ENCODE results near the gene PECR. TPM values are rescaled to one million over a fixed set of nuclear protein-coding genes. Genes with fewer than 3 reads are reported as not detected.

Gene PECR
- total and polyA plus RNA-seq, 2 of the 4 experiments (the other 2 are of a cell fraction) = 11.4 to 17.7 TPM

DNA sequence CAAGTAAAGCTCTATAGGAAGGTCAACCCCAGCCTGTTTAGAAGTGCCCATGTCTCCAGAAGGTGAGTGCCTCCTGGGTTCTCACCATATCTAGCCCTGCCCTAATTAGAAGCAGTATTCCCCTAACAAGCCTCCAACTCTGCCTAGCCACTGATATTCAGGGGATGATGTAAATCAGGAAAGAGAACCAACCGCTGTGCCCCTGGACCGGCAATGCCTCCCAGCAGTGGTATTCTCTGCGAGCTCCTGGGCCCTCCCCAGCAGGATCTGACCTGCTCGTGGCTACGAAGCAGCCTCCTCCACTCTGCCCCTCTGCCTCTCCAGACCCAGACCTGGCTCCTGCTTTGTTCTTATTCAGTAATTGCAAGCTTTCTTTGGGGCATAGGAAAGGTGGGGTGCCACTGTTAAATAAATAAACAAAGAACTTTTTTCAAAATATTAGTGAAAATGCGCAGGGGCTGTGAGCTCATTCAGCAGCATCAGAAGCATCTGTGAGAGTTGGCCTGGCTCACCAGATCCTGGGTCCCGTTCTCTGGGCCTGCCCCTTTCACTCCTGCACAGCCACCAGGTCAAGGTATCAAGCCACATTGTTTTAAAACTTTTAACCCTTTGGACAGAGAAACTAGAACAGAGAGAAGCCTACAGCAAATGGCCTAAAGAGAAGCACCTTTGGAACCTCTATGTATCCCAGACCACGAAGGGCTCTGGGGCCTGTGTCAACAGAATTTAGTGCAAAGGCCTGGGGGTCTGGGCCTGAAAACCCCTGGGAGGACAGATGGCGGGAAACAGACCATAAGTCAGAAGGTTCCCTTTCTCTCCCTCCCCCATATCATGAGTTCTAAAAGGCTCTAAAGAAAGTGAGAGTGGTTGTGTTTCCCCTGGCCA lies 80.2 kb downstream of the PECR start:
- no peak overlapping the region for H3K14ac ChIP-seq (replicated peaks; ENCODE audit: low read depth, low read length)
- H3K4ac ChIP-seq (ENCODE audit: low read depth, low read length) = no peak overlapping the region
- no peaks in the 10 kb centered on the region for H4K20me1 ChIP-seq (ENCODE audit: insufficient read depth, low read length)
- no peak overlapping the region for H2BK15ac ChIP-seq (ENCODE audit: low read depth, low read length)
- H3K4me2 ChIP-seq (ENCODE audit: low read depth, low read length) = no peak overlapping the region
- H3K4me3 ChIP-seq (ENCODE audit: insufficient read depth, low read depth, low read length) = no peak overlapping the region
- dilution Hi-C loops (cut with HindIII; ENCODE audit: low sequenced_read_pairs, unreplicated experiment) = no loop called here
- H3K9me1 ChIP-seq (ENCODE audit: insufficient read depth, low read length) = no peaks in the 10 kb centered on the region; the same call in 1 of the 2 replicates
- H3K36me3 ChIP-seq (ENCODE audit: control insufficient read depth, insufficient read depth, low read length) = no peaks in the 10 kb centered on the region
- no peak overlapping the region for H3K18ac ChIP-seq (ENCODE audit: low read depth, low read length)
- H4K8ac ChIP-seq (ENCODE audit: low read depth in 2 of 2, low read length in 2 of 2) = no peak overlapping the region
- H2BK120ac ChIP-seq (ENCODE audit: low read depth, low read length) = no peak overlapping the region
- ChIA-PET CTCF (no interaction called here), POLR2A (ENCODE audit: unreplicated experiment) (no interaction called here)
- H3K9me3 ChIP-seq (ENCODE audit: control insufficient read depth, insufficient read depth, low read length) = no peaks in the 10 kb centered on the region
- H3K4me1 ChIP-seq (ENCODE audit: control insufficient read depth, insufficient read depth, low read length) = no peaks in the 10 kb centered on the region
- H2BK20ac ChIP-seq (ENCODE audit: low read depth, low read length) = no peak overlapping the region
- no peaks in the 10 kb centered on the region for H3K27me3 ChIP-seq (ENCODE audit: control insufficient read depth, insufficient read depth, low read length)
- BruUV-seq (replicated peaks) = no TSS peak
- in situ Hi-C loops (cut with MboI; ENCODE audit: low sequenced_read_pairs) = no loop called here
- no peak overlapping the region for H4K91ac ChIP-seq (ENCODE audit: insufficient read depth, low read depth, low read length)
- H2AK9ac ChIP-seq (replicated peaks; ENCODE audit: low read depth, low read length, poor library complexity) = no peak overlapping the region
- H3K79me1 ChIP-seq (ENCODE audit: low read depth in 1 of 2, low read length in 2 of 2) = no peaks in the 10 kb centered on the region
- no peak overlapping the region for H2AFZ ChIP-seq (replicated peaks; ENCODE audit: low read length, poor library complexity)
- intact Hi-C loops (cut with micrococcal nuclease) = no loop called here
- no peak overlapping the region for H3K56ac ChIP-seq (ENCODE audit: extremely low read depth, insufficient read depth, low read length)
- H4K5ac ChIP-seq (ENCODE audit: low read depth, low read length) = no peak overlapping the region
- TF ChIP-seq, protein P1, sequence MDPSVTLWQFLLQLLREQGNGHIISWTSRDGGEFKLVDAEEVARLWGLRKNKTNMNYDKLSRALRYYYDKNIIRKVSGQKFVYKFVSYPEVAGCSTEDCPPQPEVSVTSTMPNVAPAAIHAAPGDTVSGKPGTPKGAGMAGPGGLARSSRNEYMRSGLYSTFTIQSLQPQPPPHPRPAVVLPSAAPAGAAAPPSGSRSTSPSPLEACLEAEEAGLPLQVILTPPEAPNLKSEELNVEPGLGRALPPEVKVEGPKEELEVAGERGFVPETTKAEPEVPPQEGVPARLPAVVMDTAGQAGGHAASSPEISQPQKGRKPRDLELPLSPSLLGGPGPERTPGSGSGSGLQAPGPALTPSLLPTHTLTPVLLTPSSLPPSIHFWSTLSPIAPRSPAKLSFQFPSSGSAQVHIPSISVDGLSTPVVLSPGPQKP (IDR thresholded peaks at IDR 0.05; ENCODE audit: borderline replicate concordance, low read depth, low read length) = no peak
- no peak for TF ChIP-seq BHLHE40 (IDR thresholded peaks at IDR 0.05; ENCODE audit: low read depth, low read length)
- TF ChIP-seq CHD1 (IDR thresholded peaks at IDR 0.05; ENCODE audit: low read depth, low read length) = no peak
- no peak for TF ChIP-seq USF2 (IDR thresholded peaks at IDR 0.05; ENCODE audit: low read depth, low read length)
- TF ChIP-seq SMC3 (IDR thresholded peaks at IDR 0.05; ENCODE audit: low read depth, low read length) = no peak
- no peak for TF ChIP-seq RFX5 (IDR thresholded peaks at IDR 0.05; ENCODE audit: low read depth, low read length)
- no peak overlapping the region for H2BK5ac ChIP-seq (ENCODE audit: low read depth, low read length, poor library complexity, severe bottlenecking)
- WGBS, 2 experiments (ENCODE audit: extremely low coverage in 2 of 2, insufficient read length in 1 of 2) = 50% methylated on average over 5 of the region's 9 CpGs; no CpG with 5 or more reads in 1 of the 2 experiments
- no peak for ATAC-seq (ENCODE audit: low read depth)
- no peak overlapping the region for H3K9ac ChIP-seq (ENCODE audit: low read depth, low read length)
- H3K27ac ChIP-seq (ENCODE audit: insufficient read depth, low read length) = no peak overlapping the region
- no peak overlapping the region for H3K23ac ChIP-seq (ENCODE audit: low read depth, low read length)
- no peak for DNase-seq
- H2AK5ac ChIP-seq (ENCODE audit: low read depth, low read length) = no peak overlapping the region

Measured in IMR-90 (cell line).